Fibroblast of pulmonary artery (primary cell): ENCODE results near the gene PDE6A.

ENCODE experiments used
- DNase-seq: peaks from one replicate; pipeline ENCODE4 v3.0.0-alpha.2; 2010; ENCODE audit warnings: low read depth
- H3K4me3 ChIP-seq: replicated peaks from 2 replicates; pipeline ENCODE4 v1.5.1; 2011; ENCODE audit warnings: low read depth, mild to moderate bottlenecking, control low read depth, low read length, moderate library complexity
- CTCF ChIP-seq: IDR thresholded peaks from 2 replicates; pipeline ENCODE4 v1.5.1; 2011; ENCODE audit warnings: mild to moderate bottlenecking, control low read depth, low read length, inconsistent platforms; ENCODE audit errors: missing control alignments

PDE6A gene

GRCh38 chr5:149941795-149942194 is 2.8 kb downstream of the PDE6A start:
- no peak for TF ChIP-seq CTCF
- DNase-seq: no peak
- no peak overlapping the region for H3K4me3 ChIP-seq

GRCh38 chr5:149940941-149941644 is 3.5 kb downstream of the PDE6A start:
- H3K4me3 ChIP-seq: no peak overlapping the region
- no peak for TF ChIP-seq CTCF
- no peak for DNase-seq

DNA sequence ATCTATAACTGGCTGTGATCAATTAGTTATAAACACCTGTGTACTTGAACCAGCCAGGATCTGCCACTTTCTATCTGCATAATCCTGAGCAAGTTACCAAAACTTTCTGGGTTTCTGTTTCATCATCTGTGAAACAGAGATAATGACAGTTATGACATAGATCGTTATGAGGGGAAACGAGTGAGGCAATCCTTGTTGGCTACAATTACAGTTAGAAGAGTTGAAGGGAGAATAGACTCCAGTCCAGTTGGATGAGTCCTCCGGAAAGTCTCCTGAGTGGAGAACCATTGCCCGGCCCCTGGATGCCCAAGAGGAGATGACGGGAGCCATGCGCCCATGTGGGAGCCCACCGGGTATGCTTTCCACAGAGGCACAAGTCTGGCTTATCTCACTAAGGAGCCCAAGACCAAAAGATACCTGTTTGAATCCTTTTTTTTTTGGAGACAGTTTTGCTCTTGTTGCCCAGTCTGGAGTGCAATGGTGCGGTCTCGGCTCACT is 4.5 kb downstream of the PDE6A start:
- no peak for TF ChIP-seq CTCF
- no peak overlapping the region for H3K4me3 ChIP-seq
- DNase-seq: peak; percentile 90

DNA sequence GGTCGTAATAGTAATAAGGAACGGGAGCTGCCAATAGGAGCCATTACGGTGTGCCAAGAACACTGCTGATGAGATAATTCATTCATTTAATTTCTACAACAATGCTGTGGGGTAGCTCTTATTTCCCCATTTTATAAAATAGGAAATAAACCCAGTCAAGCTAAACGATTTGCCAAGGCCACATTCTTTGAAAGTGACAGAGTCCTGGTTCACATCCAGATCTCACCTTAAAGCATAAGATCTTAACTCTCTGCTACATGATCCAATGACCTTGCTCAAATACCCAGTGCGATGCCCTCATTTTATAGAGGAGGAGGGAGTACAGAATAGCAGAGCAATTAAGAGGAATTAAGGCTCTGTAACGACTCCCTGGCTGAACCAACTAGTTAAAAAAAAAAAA is 5.0 kb downstream of the PDE6A start:
- peak; percentile 38 for DNase-seq
- TF ChIP-seq CTCF: no peak
- no peak overlapping the region for H3K4me3 ChIP-seq

- no peak for TF ChIP-seq CTCF
- peak; percentile 92 for DNase-seq
Measured at GRCh38 chr5:149938791-149939358, 5.7 kb downstream of the PDE6A start.

DNA sequence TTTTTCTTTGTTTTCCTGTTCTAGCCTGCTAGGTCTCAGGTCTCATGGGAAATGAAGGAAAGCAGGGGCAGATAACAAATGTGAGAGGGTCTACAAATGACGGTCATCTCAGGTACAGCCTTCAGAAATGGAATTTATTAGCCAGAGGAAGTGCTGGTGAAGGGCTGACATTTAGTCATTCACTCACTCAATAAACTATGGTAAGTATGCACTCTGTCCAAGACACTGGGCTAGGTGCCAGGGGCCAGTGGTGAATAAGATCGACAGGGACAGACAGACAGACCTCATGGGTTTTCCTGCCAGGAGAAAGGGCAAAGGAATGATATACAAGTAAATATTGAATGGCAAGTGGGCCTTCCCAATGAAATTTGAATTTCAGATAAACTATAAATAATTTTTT is 6.3 kb downstream of the PDE6A start:
- DNase-seq: peak; percentile 76
- no peak for TF ChIP-seq CTCF
- no peak overlapping the region for H3K4me3 ChIP-seq

More at GRCh38 chr5:149938791-149939358, 5.7 kb downstream of the PDE6A start:
- H3K4me3 ChIP-seq: no peak overlapping the region
